HL-60 (cell line): ENCODE data around the gene KLHL18.
A peak's percentile ranks its signal among the peaks of the same experiment; 100 is the strongest.

Experiments used
- DNase-seq, 2 experiments: peaks; one replicate each; pipeline ENCODE4 v3.0.0-alpha.2; 2010 to 2020; ENCODE audit warnings: low read depth in 1 of 2, low spot score in 1 of 2
- H3K27ac ChIP-seq: fragments of 250-450 bp; sonication (Bioruptor Pico); replicated peaks from 2 replicates; pipeline ENCODE4 v1.5.1; 2020; ENCODE audit warnings: mild to moderate bottlenecking, moderate library complexity
- H3K27me3 ChIP-seq: fragments of 250-450 bp; sonication (Bioruptor Pico); 2 replicates; pipeline ENCODE4 v1.5.1; 2021; ENCODE audit warnings: mild to moderate bottlenecking, moderate library complexity; ENCODE audit not compliant: insufficient read depth, poor library complexity, severe bottlenecking
- H3K4me3 ChIP-seq: replicated peaks from 2 replicates; pipeline ENCODE4 v1.5.1; 2011; ENCODE audit warnings: mild to moderate bottlenecking, control low read depth, low read length; ENCODE audit not compliant: insufficient read depth
- GABPA ChIP-seq: IDR thresholded peaks from 2 replicates; pipeline ENCODE4 v1.6.1; 2012; ENCODE audit warnings: low read depth
- POLR2AphosphoS5 ChIP-seq: IDR thresholded peaks from 2 replicates; pipeline ENCODE4 v1.6.1; 2012; ENCODE audit warnings: low read depth
- SPI1 ChIP-seq: IDR thresholded peaks from 2 replicates; pipeline ENCODE4 v1.6.1; 2012; ENCODE audit warnings: low read depth, mild to moderate bottlenecking, borderline replicate concordance
- long read RNA-seq: library from polyadenylated mRNA; unstranded; transcript quantifications from one replicate; pipeline ENCODE4 v2.0.0, GENCODE V29; 2020
- TF ChIP-seq, protein P1 (sequence below): IDR thresholded peaks from 2 replicates; pipeline ENCODE4 v1.6.1; 2012; ENCODE audit warnings: low read depth; ENCODE audit not compliant: insufficient replicate concordance
- TF ChIP-seq, protein P2 (sequence below): IDR thresholded peaks from one replicate; pipeline ENCODE4 v1.5.1; 2011; ENCODE audit warnings: low read length, control low read depth, inconsistent platforms; ENCODE audit not compliant: insufficient read depth

Gene KLHL18
- long read RNA-seq, full-length matches to known transcripts, result 98 of 144 reads
- long read RNA-seq, partial matches to known transcripts, result 5 of 144 reads
- long read RNA-seq, other reads (novel, unspliced or antisense), result 41 of 144 reads

DNA sequence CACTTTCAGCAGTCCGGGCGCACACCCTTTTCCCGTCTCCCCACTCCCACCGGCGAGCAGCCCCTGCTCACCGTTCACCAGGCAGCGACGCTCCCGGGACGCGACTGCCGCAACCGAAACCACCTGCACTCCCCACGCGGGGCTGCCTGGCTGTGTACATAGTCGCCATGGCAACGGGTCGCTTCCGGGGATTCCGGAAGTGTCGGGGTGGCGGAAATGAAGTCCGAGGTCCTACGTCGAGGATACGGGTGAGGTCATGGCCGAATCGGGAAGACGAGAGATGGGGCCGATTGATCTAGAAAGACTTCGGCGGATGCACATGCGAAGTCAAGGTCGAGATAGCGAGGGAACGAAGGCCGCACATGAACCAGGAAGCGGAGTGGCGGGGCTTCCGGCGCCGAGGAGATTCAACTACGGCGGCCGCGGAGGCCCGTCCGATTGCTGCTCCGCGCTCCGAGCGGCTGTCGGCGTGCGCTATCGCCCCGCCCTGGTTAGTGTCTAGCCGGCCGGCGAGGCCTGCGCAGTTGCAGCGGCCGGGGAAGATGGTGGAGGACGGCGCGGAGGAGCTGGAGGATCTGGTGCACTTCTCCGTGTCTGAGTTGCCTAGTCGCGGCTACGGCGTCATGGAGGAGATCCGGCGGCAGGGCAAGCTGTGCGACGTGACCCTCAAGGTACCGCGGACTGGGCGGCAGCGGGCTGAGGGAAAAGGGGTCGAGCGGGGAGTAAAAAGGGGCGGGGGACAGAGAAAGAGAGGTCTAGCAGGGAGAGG is at the start of gene KLHL18, which contains the start of gene KIF9:
KLHL18 (plus strand) TSS at position 521 of the 769 bp plus-strand sequence; CDS start at position 543, 22 bp downstream.
KIF9 (minus strand) TSS at position 376 of the 769 bp plus-strand sequence. CDS start 5,425 bp downstream, outside the sequence.
- no peaks in the 10 kb centered on the region for H3K27me3 ChIP-seq
- TF ChIP-seq GABPA, result peak; percentile 85
- peak; percentile 30; the same call in 1 of the 2 replicates for TF ChIP-seq SPI1
- TF ChIP-seq, protein P1, sequence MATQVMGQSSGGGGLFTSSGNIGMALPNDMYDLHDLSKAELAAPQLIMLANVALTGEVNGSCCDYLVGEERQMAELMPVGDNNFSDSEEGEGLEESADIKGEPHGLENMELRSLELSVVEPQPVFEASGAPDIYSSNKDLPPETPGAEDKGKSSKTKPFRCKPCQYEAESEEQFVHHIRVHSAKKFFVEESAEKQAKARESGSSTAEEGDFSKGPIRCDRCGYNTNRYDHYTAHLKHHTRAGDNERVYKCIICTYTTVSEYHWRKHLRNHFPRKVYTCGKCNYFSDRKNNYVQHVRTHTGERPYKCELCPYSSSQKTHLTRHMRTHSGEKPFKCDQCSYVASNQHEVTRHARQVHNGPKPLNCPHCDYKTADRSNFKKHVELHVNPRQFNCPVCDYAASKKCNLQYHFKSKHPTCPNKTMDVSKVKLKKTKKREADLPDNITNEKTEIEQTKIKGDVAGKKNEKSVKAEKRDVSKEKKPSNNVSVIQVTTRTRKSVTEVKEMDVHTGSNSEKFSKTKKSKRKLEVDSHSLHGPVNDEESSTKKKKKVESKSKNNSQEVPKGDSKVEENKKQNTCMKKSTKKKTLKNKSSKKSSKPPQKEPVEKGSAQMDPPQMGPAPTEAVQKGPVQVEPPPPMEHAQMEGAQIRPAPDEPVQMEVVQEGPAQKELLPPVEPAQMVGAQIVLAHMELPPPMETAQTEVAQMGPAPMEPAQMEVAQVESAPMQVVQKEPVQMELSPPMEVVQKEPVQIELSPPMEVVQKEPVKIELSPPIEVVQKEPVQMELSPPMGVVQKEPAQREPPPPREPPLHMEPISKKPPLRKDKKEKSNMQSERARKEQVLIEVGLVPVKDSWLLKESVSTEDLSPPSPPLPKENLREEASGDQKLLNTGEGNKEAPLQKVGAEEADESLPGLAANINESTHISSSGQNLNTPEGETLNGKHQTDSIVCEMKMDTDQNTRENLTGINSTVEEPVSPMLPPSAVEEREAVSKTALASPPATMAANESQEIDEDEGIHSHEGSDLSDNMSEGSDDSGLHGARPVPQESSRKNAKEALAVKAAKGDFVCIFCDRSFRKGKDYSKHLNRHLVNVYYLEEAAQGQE, result no peak
- peak; percentile 70 for TF ChIP-seq POLR2AphosphoS5

DNA sequence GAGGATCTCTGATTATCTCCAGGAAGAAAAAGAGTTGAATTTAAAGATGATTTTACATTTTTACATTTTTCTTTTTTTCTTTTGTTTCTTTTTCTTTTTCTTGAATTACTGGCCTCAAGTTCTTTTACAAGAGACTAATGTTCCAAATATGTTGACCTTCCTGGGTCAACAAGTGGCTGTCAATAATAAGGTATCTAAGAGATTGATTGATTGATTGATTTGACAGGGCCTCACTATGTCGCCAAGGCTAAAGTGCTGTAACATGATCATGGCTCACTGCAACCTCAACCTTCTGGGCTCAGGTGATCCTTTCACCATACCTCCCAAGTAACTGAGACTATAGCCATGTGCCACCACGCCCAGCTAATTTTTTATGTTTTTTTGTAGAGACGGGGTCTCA is 44.7 kb upstream of the KLHL18 start:
- TF ChIP-seq, protein P1, result no peak
- no peak for TF ChIP-seq POLR2AphosphoS5
- TF ChIP-seq, protein P2, sequence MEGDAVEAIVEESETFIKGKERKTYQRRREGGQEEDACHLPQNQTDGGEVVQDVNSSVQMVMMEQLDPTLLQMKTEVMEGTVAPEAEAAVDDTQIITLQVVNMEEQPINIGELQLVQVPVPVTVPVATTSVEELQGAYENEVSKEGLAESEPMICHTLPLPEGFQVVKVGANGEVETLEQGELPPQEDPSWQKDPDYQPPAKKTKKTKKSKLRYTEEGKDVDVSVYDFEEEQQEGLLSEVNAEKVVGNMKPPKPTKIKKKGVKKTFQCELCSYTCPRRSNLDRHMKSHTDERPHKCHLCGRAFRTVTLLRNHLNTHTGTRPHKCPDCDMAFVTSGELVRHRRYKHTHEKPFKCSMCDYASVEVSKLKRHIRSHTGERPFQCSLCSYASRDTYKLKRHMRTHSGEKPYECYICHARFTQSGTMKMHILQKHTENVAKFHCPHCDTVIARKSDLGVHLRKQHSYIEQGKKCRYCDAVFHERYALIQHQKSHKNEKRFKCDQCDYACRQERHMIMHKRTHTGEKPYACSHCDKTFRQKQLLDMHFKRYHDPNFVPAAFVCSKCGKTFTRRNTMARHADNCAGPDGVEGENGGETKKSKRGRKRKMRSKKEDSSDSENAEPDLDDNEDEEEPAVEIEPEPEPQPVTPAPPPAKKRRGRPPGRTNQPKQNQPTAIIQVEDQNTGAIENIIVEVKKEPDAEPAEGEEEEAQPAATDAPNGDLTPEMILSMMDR, result no peak
- no peak for TF ChIP-seq SPI1
- no peak for TF ChIP-seq GABPA
- DNase-seq, result no peak
- H3K27ac ChIP-seq, result no peak overlapping the region
- H3K4me3 ChIP-seq, result no peak overlapping the region
- no peaks in the 10 kb centered on the region for H3K27me3 ChIP-seq

More for the DNA sequence above, at the start of gene KLHL18, which contains the start of gene KIF9:
- Histone ChIP-seq H3K27ac (peak within 1 kb of the TSS; percentile 95), H3K4me3 (peak within 1 kb of the TSS; percentile 95)
- peak; percentile 91 to 94 for DNase-seq

DNA sequence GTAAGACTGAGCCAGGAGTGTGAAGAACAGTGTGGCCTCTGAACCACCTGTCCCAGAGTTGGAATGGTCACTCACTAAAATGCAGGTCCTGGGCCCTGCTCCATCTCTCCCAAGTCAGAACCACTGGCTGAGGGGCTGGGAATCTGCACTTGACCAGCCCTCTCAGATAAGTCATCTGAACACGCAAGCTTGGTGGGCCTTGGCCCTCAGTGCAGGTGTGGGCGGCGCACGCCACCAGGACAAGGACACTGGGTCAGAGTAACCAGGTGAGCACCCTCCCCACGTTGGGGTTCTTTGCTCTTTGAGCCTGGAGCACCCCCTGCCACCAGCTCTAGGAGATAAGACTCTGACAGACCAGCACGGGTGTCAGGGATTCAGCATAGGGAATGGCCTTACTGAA is 42.8 kb upstream of the KLHL18 start:
- TF ChIP-seq POLR2AphosphoS5 (no peak), GABPA (no peak), SPI1 (no peak)
- TF ChIP-seq, protein P1, result no peak
- TF ChIP-seq, protein P2, result no peak

More for the DNA sequence above, 42.8 kb upstream of the KLHL18 start:
- no peak overlapping the region for H3K27ac ChIP-seq
- H3K27me3 ChIP-seq, result no peaks in the 10 kb centered on the region
- H3K4me3 ChIP-seq, result no peak overlapping the region
- DNase-seq, result no peak
